Measurements from ENCODE around the gene GPR25. TPM values are rescaled to one million over a fixed set of nuclear protein-coding genes. Genes with fewer than 3 reads are reported as not detected.

Gene GPR25
- polyA plus RNA-seq, 1 donor (not counting 4 experiments of a cell fraction or from before 2014, with no cell fraction given), result not detected

DNA sequence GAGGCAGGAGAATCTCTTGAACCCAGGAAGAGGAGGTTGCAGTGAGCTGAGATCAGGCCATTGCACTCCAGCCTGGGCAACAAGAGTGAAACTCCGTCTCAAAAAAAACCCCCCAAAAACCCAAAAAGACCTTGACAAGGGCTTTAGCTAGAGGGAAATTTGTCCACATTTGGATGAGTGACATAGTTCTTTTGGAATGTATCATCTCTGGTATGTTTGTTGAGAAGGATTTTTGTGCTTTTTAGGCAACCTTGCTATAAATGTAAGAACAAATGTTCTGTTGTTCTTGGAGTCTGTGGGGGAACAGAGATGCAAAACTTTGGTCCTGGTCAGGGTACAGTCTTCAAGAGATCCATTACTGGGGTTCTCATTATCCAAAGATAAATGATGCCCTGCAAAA, 50.8 kb downstream of the GPR25 start:
- no peak overlapping the region for H2AFZ ChIP-seq (ENCODE audit: control insufficient read depth, low read length)
- no peaks in the 10 kb centered on the region for H3K9me3 ChIP-seq (ENCODE audit: control insufficient read depth, low read depth, low read length)
- FAIRE-seq, result no peak

More for the DNA sequence above, 50.8 kb downstream of the GPR25 start:
- H3K27ac ChIP-seq (ENCODE audit: control insufficient read depth, insufficient read depth, low read length), result no peak overlapping the region
- dilution Hi-C loops (cut with MboI; ENCODE audit: extremely low pct_ligation_motif_present, low sequenced_read_pairs), result no loop called here
- no peak overlapping the region for H3K4me2 ChIP-seq (ENCODE audit: control insufficient read depth, extremely low read depth, insufficient read depth, low read depth, low read length)
- no peaks in the 10 kb centered on the region for H3K9me1 ChIP-seq (ENCODE audit: control insufficient read depth, extremely low read depth, insufficient read depth, low read length)
- DNase-seq (ENCODE audit: low read depth, low spot score), result no peak
- H3K4me3 ChIP-seq (ENCODE audit: control insufficient read depth in 2 of 3, extremely low read depth in 1 of 3, insufficient read depth in 2 of 3, low read depth in 1 of 3, low read length in 3 of 3), result no peak overlapping the region
- H3K4me1 ChIP-seq (ENCODE audit: control insufficient read depth, extremely low read depth, insufficient read depth, low read length), result peaks cover 3% of the 10 kb centered on the region
- H3K36me3 ChIP-seq (ENCODE audit: control insufficient read depth in 2 of 2, extremely low read depth in 1 of 2, insufficient read depth in 2 of 2, low read length in 2 of 2), result no peaks in the 10 kb centered on the region
- H3K79me2 ChIP-seq (ENCODE audit: control insufficient read depth, insufficient read depth, low read length), result no peaks in the 10 kb centered on the region
- H4K20me1 ChIP-seq (ENCODE audit: control insufficient read depth, extremely low read depth, insufficient read depth, low read length), result no peaks in the 10 kb centered on the region
- TF ChIP-seq EZH2 (IDR thresholded peaks at IDR 0.05; ENCODE audit: low read length), result no peak
- TF ChIP-seq, protein P1, sequence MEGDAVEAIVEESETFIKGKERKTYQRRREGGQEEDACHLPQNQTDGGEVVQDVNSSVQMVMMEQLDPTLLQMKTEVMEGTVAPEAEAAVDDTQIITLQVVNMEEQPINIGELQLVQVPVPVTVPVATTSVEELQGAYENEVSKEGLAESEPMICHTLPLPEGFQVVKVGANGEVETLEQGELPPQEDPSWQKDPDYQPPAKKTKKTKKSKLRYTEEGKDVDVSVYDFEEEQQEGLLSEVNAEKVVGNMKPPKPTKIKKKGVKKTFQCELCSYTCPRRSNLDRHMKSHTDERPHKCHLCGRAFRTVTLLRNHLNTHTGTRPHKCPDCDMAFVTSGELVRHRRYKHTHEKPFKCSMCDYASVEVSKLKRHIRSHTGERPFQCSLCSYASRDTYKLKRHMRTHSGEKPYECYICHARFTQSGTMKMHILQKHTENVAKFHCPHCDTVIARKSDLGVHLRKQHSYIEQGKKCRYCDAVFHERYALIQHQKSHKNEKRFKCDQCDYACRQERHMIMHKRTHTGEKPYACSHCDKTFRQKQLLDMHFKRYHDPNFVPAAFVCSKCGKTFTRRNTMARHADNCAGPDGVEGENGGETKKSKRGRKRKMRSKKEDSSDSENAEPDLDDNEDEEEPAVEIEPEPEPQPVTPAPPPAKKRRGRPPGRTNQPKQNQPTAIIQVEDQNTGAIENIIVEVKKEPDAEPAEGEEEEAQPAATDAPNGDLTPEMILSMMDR (optimal IDR thresholded peaks at IDR 0.05 in 1 of 3, IDR thresholded peaks at IDR 0.05 in 1 of 3, conservative IDR thresholded peaks at IDR 0.05 in 1 of 3; ENCODE audit: extremely low read depth in 1 of 3, insufficient read depth in 2 of 3, low read length in 3 of 3), result no peak
- H3K9ac ChIP-seq (ENCODE audit: control insufficient read depth, extremely low read depth, insufficient read depth, low read length), result no peak overlapping the region
- no peaks in the 10 kb centered on the region for H3K27me3 ChIP-seq (ENCODE audit: control insufficient read depth, extremely low read depth, insufficient read depth, low read length)

Other genes with a start within 250 kb of the GPR25 start
- gene DDX59, start 203.1 kb upstream of the GPR25 start, polyA plus RNA-seq, result 10.1 to 14.4 TPM (median 12.7 TPM) in 3 replicates
- gene CAMSAP2, start 134.1 kb upstream of the GPR25 start, polyA plus RNA-seq, result 28.9 to 47.8 TPM (median 38.2 TPM) in 3 replicates
- gene INAVA, start 21.9 kb downstream of the GPR25 start, polyA plus RNA-seq, result 12.5 to 18.7 TPM (median 14.9 TPM) in 3 replicates
- gene KIF21B, start 150.7 kb downstream of the GPR25 start, polyA plus RNA-seq, result 0.17 to 0.20 TPM (median 0.17 TPM) in 3 replicates
- not detected in 3 replicates for gene CACNA1S, start 239.4 kb downstream of the GPR25 start, polyA plus RNA-seq

All from keratinocyte (primary cell).